ENCODE results near the gene TEKTIP1.

The TEKTIP1 gene

GRCh38 chr19:3494559-3494958 is 44.4 kb upstream of the TEKTIP1 start:
- DNase-seq (ENCODE audit: low read depth), result no peak
- TF ChIP-seq CTCF (IDR thresholded peaks at IDR 0.05; ENCODE audit: low read length, missing control alignments), result no peak
- no peak overlapping the region for H3K4me3 ChIP-seq (replicated peaks; ENCODE audit: low read depth, low read length)

- no peak overlapping the region for H3K4me3 ChIP-seq (replicated peaks; ENCODE audit: low read depth, low read length)
- DNase-seq (ENCODE audit: low read depth), result no peak
- no peak for TF ChIP-seq CTCF (IDR thresholded peaks at IDR 0.05; ENCODE audit: low read length, missing control alignments)
Observed at GRCh38 chr19:3496392-3497273, 42.3 kb upstream of the TEKTIP1 start.

GRCh38 chr19:3497757-3498520 is 41.0 kb upstream of the TEKTIP1 start:
- no peak for TF ChIP-seq CTCF (IDR thresholded peaks at IDR 0.05; ENCODE audit: low read length, missing control alignments)
- no peak for DNase-seq (ENCODE audit: low read depth)

GRCh38 chr19:3499738-3500428 is 39.1 kb upstream of the TEKTIP1 start:
- no peak for TF ChIP-seq CTCF (IDR thresholded peaks at IDR 0.05; ENCODE audit: low read length, missing control alignments)
- H3K4me3 ChIP-seq (replicated peaks; ENCODE audit: low read depth, low read length), result peak overlapping the region; percentile 80
- no peak for DNase-seq (ENCODE audit: low read depth)

More at GRCh38 chr19:3497757-3498520, 41.0 kb upstream of the TEKTIP1 start:
- H3K4me3 ChIP-seq (replicated peaks; ENCODE audit: low read depth, low read length), result no peak overlapping the region

GRCh38 chr19:3500429-3501101 is 38.4 kb upstream of the TEKTIP1 start, which contains the start of gene DOHH:
Gene DOHH (minus strand): TSS chr19:3500674. CDS start chr19:3496814, 3,860 bp downstream.
- peak within 1 kb of the TSS; percentile 80 for H3K4me3 ChIP-seq (replicated peaks; ENCODE audit: low read depth, low read length)
- TF ChIP-seq CTCF (IDR thresholded peaks at IDR 0.05; ENCODE audit: low read length, missing control alignments), result no peak
- peak; percentile 98 for DNase-seq (ENCODE audit: low read depth)

GRCh38 chr19:3501780-3502179 is 37.2 kb upstream of the TEKTIP1 start:
- TF ChIP-seq CTCF (IDR thresholded peaks at IDR 0.05; ENCODE audit: low read length, missing control alignments), result no peak
- no peak for DNase-seq (ENCODE audit: low read depth)
- H3K4me3 ChIP-seq (replicated peaks; ENCODE audit: low read depth, low read length), result no peak overlapping the region
